Measurements from ENCODE around the gene FANCC.

DNA sequence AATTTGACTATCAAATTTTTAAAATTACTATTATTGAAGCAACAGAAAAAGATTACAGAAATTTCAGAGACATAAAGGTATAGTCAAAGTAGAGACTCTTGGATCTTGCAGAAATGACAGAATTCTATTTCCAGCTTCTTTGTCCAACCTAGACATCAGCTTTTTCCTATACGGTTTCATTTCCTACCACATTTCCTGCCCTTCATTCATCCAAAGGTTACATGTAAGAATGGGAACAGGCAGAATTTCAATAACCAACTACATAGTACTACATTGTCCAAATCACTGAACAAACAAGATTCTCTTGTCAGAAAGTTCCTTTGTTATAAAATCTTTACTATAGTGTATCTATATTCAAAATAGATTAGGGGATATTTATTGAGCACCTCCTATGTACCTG lies 124.9 kb downstream of the FANCC start:
- TF ChIP-seq FOXA2 (IDR thresholded peaks at IDR 0.05) (no peak), JUND (IDR thresholded peaks at IDR 0.05) (no peak)
- TF ChIP-seq, protein P1, sequence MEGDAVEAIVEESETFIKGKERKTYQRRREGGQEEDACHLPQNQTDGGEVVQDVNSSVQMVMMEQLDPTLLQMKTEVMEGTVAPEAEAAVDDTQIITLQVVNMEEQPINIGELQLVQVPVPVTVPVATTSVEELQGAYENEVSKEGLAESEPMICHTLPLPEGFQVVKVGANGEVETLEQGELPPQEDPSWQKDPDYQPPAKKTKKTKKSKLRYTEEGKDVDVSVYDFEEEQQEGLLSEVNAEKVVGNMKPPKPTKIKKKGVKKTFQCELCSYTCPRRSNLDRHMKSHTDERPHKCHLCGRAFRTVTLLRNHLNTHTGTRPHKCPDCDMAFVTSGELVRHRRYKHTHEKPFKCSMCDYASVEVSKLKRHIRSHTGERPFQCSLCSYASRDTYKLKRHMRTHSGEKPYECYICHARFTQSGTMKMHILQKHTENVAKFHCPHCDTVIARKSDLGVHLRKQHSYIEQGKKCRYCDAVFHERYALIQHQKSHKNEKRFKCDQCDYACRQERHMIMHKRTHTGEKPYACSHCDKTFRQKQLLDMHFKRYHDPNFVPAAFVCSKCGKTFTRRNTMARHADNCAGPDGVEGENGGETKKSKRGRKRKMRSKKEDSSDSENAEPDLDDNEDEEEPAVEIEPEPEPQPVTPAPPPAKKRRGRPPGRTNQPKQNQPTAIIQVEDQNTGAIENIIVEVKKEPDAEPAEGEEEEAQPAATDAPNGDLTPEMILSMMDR (IDR thresholded peaks at IDR 0.05; ENCODE audit: low read depth, low read length, missing input control), result no peak
- TF ChIP-seq, protein P2, sequence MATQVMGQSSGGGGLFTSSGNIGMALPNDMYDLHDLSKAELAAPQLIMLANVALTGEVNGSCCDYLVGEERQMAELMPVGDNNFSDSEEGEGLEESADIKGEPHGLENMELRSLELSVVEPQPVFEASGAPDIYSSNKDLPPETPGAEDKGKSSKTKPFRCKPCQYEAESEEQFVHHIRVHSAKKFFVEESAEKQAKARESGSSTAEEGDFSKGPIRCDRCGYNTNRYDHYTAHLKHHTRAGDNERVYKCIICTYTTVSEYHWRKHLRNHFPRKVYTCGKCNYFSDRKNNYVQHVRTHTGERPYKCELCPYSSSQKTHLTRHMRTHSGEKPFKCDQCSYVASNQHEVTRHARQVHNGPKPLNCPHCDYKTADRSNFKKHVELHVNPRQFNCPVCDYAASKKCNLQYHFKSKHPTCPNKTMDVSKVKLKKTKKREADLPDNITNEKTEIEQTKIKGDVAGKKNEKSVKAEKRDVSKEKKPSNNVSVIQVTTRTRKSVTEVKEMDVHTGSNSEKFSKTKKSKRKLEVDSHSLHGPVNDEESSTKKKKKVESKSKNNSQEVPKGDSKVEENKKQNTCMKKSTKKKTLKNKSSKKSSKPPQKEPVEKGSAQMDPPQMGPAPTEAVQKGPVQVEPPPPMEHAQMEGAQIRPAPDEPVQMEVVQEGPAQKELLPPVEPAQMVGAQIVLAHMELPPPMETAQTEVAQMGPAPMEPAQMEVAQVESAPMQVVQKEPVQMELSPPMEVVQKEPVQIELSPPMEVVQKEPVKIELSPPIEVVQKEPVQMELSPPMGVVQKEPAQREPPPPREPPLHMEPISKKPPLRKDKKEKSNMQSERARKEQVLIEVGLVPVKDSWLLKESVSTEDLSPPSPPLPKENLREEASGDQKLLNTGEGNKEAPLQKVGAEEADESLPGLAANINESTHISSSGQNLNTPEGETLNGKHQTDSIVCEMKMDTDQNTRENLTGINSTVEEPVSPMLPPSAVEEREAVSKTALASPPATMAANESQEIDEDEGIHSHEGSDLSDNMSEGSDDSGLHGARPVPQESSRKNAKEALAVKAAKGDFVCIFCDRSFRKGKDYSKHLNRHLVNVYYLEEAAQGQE (IDR thresholded peaks at IDR 0.05), result no peak

All from liver (tissue), 3 donors.